HG02973 (cell line): ENCODE results near the gene PMS1.
"Not testable (repeated sequence)": the region's sequence is repeated elsewhere in the genome, so short reads cannot be mapped to it uniquely, and the experiment has no call there.

Source experiments
- ATAC-seq: cut with Tn5 transposase; IDR thresholded peaks from one replicate; pipeline ENCODE4 v1.9.1; 2021; ENCODE audit warnings: moderate library complexity; ENCODE audit not compliant: unreplicated experiment

The PMS1 gene

GRCh38 chr2:189783927-189784867, at the start of gene PMS1, which contains the start of gene ORMDL1:
Gene PMS1, plus strand, starts transcription at chr2:189784450. Its CDS starts 7,360 bp downstream, at chr2:189791810.
Gene ORMDL1, minus strand, starts transcription at chr2:189784339. Its CDS starts 1,744 bp downstream, at chr2:189782595.
- peak; percentile 93 for ATAC-seq

GRCh38 chr2:189751080-189751658, 33.1 kb upstream of the PMS1 start:
- ATAC-seq = no peak

DNA sequence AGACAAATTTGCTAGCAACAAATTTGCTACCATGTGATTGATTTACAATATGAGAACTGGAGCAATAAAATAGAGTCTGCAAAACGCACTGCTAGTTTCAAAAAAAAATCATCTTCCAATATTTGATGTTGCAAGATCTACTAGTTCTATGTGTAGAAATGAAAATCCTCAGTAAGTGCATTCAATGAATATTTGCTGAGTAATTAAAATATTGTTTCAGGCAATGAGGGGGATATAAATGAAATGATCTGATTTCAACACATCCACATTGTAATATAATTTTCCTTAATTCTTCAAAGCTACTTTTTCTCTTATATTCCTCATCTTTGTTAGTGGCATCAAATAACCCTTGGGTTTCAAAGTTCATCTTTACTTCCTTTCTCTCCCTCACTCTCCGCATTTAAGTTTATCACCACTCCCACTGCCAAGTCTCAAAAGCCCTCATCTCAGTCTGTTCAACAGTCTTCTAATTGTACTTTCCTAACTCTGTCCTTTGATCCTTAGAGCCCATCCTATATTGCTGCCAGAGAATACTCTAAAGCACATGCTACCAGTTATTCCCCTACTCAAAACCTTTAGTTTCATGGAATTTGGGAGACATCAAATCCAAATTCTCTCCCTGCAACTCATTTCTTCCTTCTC, 27.8 kb upstream of the PMS1 start:
- ATAC-seq = no peak

DNA sequence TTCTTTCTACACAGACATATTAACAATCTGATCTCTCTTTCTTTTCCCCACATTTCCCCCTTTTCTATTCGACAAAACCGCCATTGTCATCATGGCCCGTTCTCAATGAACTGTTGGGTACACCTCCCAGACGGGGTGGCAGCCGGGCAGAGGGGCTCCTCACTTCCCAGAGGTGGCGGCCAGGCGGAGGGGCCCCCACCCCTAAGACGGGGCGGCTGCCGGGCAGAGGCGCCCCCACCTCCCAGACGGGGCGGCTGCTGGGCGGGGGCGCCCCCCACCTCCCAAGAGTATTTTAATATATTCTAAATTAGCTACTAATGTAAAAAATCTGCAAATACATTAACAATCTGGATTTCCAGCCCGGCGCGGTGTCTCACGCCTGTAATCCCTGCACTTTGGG, 24.1 kb upstream of the PMS1 start:
- ATAC-seq = not testable (repeated sequence)

GRCh38 chr2:189762229-189762550, 22.1 kb upstream of the PMS1 start:
- no peak for ATAC-seq

DNA sequence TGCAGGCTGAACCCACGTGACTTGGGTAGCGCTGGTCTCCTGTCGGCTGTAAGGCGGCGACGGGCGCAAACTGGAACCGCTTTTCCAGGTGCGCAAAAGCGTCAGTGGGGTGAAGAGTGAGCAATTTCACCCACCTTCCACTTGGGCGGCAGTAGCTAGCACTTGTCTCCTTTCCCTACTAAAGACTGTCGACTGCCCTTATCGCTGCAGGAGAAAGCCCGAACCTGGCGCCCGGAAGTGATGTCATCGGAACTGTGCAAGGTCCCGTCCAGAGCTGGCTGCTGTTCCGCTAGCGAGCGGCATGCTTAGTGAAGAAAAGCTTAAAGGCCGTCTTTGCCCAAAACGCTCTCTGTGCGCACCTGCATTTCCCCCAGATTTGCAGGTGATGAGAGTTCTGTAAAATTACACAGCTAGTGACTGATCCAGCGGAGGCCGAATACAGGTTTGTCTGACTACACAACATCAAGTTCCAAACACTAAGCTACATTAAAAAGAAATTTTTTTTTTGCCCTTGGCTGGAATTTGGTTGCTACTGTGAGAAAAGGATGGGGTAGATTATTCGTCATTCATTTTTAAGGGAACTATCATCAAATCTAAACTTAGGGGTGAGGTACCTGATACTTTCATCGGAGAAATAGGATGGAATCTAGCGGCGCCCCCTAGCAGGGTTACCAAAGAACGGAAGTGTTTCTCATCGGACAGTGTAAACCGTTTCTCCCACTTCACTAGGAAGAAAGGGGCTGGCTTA, 21.5 kb upstream of the PMS1 start, which contains the start of gene OSGEPL1:
OSGEPL1 (minus strand) TSS at position 242 of the 748 bp plus-strand sequence. CDS start 1,152 bp downstream, outside the sequence.
- ATAC-seq = peak; percentile 96

DNA sequence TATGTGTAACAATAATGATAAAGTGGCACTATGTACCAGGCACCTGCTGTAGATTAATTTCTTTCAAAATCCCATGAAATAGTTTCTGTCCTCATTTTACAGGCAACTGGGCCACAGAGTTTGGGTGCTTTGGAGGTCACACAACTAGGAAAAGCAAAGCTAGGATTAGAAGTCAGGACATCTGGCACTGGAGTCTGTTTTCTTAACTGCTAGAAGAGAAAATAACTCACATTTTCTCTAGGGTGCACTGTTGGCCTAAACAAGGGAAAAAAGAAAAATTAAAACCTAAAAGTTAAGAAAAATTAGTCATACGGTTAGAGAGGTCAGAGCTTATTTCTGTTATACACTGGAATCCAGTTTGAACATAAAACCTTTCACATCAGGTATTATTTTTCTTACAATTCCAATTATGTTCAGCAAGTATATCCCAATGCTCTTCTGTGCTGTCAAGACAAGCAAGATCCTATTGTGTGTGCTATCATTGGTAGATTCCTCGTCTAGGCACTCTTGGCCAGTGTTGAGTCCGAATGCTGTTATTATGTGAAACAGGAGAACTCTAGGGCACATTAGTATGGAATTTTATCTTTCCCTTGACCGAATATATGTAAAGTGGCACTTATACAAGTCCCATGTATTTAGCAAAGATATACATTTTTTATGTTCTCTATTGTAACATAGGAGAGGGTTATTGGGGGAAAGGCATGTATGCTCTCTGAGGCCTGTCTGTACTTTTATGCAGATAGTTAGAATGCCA, 20.2 kb upstream of the PMS1 start:
- no peak for ATAC-seq

DNA sequence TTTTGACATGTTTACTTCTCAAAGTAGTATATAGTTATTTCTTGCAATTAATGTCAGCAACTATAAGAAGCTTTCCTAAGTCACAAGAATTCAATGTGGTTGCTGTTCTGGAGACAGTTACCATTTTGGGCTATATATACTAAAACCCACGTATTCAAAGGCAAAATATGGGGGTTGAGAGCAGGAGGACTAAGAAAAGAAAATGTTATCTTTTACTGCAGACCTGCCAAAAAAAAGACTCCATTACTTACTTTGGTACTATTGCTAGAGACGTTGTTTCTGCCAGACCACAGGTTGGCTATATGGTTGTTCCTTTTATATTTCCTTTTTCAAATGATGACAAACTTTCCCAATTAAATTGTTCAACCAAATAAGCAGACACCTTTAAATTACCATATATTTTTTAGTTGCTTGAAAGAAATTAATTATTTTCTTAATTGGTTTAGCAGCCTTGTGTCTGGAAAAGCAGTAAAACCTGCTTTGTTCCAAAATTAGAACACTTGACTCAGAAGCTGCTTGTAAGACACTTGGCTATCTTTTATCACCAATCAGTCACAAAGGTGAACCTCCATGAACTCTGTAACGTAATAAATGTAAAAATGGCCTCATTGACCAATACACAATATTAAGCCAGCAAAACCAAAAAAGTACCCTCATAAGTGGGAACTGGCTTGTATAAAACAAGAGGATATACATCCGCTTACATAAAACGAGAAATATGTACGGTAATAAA, 13.5 kb upstream of the PMS1 start:
- ATAC-seq = no peak

- ATAC-seq = no peak
Measured at GRCh38 chr2:189772212-189772611, 12.0 kb upstream of the PMS1 start.

- ATAC-seq = no peak
Measured at GRCh38 chr2:189782221-189782671, 2.0 kb upstream of the PMS1 start.

DNA sequence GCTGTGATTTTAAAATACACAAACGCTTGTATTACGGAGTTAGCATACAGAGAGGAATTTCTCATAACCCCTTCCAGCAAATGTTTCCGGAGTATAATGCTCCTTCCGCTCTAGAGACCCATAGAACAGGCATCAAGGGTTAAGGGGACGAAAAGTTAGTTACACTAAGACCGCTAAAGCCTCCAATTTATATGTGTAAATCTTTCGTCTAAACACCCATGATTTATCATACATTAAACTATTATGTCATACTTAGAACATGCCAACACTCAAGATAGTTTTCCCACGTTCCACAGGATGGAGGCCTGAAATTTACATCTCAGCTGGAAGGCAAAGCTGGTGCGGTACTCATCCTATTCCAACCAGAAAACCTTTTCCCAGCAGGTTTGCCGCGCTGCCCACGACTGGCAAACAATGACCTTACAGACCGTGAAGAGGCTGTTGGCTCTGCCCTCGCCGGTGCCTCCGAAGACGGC, 761 bp upstream of the PMS1 start:
- ATAC-seq = peak; percentile 6

GRCh38 chr2:189791338-189792042, 7.2 kb downstream of the PMS1 start:
- no peak for ATAC-seq

GRCh38 chr2:189794310-189794709, 10.1 kb downstream of the PMS1 start:
- ATAC-seq = no peak

DNA sequence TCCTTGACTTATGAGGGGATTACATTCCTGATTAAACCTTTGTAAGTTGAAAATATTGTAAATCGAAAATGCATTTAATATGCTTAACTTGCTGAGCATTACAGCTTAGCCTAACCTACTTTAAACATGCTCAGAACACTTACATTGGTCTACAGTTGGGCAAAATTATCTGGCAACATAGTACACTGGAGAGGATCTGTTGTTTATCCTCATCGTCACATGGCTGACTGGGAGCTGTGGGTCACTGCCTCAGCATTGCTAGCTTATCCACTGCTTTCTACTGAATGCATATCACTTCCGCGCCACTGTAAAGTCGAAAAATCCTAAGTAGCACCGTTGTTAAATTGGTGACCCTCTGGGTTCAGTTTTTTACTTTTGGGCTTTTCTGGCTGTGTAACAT, 13.7 kb downstream of the PMS1 start:
- ATAC-seq = no peak

- ATAC-seq = peak; percentile 88
Measured at GRCh38 chr2:189798312-189799029, 14.2 kb downstream of the PMS1 start.

GRCh38 chr2:189799030-189799331, 14.7 kb downstream of the PMS1 start:
- ATAC-seq = no peak

DNA sequence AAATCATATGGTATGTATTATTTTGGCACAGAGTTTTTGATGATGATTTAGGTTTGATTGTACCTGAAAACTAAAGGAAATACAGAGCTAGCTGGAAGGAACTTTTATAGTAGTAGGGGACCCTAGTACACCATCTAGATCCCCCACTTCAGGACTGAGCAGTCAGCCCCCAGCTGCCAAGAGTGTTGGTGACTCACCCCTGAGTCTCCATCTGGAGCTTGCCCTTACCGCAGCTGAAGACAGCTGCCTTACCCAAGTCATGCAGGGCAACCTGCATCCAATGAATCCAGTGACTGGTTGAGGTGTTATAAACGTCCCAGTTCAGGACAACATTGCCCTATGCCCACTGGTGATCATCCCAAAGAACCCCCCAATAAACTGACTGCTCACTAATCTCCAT, 15.3 kb downstream of the PMS1 start:
- ATAC-seq = no peak

DNA sequence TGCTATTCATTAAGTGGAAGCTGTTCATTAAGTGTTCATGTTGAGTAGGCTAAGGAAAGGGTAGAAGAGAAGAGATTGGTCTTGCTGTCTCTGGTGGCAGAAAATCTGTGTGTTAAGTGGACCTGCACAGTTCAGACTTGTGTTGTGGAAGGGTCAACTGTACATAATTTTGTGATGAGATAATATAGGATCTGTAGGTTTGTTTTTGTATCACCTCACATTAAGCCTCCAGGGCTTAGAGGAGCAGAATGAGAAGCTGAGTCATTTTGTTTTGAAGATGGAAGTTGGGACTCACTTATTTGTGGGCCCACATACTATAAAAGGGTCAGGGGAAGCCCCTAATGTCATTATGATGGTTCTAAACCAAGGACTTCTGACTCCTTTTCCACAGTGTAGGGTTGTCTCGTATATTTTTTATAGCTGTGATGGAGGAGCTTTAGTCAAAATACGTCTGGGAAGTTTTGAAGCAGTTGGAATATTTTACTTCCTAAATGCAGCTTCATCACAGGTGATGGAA, 18.2 kb downstream of the PMS1 start:
- ATAC-seq = no peak
